IPS-11a (cell line): Measurements from ENCODE around the gene HNRNPLL.
"Not testable (repeated sequence)": the region's sequence is repeated elsewhere in the genome, so short reads cannot be mapped to it uniquely, and the experiment has no call there.

ENCODE experiments used
- H3K4me3 ChIP-seq: one replicate; pipeline ENCODE4 v1.5.1; 2013; ENCODE audit warnings: low read depth, low read length, control low read depth

Gene HNRNPLL

DNA sequence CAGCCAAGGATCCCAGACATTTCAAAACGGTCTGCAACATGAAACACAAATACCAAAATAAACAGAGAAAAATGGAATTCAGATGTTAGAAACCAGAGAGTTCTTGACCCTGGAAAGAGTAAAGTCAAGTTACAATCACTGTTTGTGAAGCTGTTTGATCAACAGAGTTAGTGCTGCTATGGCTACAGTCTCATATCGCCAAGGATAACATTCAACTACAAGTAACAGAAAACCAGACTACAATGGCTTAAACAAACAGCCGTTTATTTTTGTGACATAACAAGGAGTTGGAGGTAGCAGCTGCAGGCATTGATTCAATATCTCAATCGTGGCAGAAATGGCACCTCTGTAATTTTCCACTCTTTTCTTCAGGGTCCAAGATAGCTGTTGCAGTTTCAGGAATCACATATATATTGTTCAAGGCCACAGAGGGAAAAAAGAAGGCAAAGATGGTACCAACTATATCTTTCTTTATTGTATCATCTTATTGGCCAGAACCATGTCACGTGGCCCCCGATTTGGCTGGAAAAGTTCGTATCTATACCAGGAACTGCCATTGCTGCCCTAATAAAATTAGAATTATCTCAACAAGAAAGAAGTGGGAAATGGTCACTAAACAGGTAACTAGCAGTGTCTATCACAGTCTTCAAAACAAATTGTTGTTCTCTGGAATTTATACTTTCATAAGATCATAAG lies 17.7 kb upstream of the HNRNPLL start:
- H3K4me3 ChIP-seq = no peak overlapping the region

DNA sequence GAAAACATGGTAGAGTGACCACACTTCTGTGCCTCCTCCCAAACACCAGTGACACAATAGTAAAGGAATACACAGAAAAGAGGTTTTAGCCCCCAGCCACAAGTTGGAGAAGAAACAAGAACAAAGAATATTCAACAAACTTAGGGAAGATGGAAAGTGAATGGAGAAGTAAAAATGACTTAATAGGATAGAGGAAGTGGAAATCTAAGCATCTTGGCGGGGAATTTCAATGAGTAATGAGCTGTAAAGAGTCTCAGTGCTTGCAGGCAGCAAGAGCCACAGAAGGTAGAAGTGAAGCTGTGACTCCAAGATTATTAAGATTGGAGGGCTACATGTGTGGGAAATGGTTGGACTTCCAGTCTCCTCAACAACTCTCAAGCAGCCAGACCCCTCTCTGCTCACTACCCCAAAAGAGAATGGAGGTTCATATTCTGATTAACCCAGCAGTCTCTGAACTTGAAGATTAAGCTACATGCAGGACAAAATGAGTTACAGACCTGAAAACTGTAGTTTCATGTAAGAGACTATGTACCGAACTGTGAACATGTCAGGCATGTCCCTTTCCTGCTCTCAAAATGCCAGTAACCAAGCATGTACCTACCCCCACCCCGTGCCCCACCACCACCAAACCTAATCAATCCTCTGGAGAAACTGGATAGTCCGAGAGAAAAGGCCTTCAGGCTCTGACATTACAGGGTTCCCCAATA lies 16.9 kb upstream of the HNRNPLL start:
- H3K4me3 ChIP-seq = no peak overlapping the region

DNA sequence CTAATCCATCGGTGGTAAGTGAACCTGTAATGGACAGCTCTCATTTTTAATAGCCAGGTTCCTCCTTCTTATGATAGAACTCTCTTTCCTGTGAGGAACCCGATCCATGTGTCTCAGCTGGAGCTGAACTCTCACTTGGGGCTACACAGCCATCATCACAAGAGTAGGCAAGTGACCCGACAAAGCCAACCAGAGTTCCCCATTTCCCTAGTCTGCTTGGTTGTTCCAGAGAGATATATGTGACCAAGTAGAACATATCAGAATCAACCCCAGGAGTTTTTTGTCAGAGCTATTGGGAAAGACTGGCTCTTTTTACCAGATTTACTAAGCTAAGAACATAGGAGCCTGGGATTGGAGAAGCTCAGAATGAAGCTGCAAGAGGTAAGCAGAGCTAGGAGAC lies 14.6 kb upstream of the HNRNPLL start:
- H3K4me3 ChIP-seq = no peak overlapping the region

DNA sequence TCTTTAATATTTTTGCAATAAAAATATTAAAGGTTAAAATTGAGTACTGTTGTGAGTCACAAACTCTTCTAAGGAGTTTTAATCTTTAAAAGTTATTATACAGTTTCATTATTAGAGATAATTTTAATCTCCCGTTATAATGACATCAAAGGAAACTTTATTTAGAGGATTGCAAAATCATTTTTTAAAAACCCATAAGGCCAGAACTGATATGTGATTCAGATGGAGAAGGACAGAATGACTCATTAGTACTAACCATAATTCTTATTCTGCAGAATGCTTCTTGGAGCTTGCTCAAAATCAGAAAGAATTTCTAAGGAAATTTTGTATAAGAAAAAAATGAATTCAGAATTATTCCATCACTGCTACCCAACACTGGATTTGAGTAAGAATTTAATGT lies 12.5 kb upstream of the HNRNPLL start:
- H3K4me3 ChIP-seq = no peak overlapping the region

DNA sequence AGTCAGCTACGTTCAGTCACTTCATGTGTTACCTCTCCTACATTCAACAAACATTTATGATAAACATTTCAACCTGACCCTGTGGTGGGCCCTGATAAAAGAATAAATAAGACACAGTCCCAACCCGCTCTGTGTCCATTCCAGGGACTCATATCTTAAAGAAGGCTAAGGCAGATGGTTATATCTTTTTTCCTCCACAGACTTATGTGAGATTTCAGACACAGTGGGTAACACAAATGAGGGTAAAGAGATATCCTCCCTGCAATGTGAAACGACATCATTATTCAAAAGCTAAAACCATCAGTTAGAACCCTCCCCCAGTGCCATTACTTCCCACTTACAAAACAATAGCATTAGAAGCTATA lies 11.1 kb upstream of the HNRNPLL start:
- H3K4me3 ChIP-seq = no peak overlapping the region

DNA sequence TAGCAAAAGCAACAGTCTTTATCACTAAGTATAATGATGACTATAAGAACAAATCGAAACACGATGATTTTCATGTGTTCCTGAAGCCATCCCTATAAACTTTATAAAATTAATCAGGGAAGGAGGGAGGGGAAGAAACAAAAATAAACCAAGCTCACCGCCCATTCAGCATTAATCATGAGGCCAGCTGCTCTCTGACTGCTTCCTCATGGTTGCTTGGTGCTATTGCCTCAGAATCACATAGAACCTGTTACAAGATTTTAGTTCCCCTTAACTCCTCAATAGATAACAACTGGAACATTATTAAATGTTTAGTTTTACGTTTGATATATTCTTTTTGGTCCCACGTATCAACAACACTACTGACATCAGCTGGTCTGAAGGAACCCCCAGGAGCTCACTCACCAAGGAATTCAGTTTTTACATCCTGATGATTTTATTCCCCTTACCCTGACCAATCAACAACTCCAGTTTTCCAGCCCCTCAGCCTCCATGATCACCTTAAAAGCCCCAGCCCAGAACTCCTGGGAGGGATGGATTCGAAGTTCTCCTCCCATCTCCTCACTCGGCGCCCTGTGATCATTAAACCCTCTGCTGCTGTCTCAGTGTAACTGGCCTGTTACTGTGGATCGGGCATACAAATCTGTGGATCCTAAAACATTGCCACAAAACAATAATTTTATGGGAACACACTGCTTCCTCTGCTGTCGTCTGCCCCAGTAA lies 10.6 kb upstream of the HNRNPLL start:
- H3K4me3 ChIP-seq = no peak overlapping the region

DNA sequence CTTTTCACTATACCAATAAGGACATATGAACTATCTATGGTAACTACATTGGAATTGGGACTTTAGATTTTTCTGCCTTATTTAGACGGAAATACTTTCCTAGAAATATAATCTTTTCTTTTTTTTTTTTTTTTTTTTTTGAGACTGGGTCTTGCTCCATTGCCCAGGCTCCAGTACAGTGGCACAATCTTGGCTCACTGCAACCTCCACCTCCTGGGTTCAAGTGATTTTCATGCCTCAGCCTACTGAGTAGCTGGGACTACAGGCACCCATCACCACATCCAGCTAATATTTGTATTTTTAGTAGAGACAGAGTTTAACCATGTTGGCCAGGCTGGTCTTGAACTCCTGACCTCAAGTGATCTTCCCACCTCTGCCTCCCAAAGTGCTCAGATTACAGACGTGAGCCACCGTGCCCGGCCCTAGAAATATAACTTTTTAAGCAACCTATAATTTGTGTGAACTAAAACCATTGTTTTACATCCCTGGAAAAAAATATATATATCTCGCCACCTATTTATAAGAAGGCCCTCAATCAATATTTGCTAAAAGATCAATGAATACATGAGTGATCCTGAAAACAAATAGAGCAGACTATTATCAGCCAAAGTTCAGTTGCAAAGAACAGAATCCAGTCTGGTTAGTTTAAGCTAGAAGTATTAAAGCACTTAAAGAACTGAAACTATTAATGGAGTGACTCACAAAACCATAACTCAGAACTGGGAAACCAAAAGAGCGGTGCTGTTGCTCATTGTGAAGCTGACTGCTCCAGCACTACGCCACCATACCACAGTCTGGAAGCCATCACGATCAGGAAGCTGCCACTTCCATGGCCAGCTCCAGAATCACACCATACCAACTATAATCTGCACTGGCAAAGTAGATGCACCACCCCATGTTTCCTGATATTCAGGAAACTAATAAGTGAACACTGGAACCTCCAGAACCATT lies 8.4 kb upstream of the HNRNPLL start:
- H3K4me3 ChIP-seq = no peak overlapping the region

DNA sequence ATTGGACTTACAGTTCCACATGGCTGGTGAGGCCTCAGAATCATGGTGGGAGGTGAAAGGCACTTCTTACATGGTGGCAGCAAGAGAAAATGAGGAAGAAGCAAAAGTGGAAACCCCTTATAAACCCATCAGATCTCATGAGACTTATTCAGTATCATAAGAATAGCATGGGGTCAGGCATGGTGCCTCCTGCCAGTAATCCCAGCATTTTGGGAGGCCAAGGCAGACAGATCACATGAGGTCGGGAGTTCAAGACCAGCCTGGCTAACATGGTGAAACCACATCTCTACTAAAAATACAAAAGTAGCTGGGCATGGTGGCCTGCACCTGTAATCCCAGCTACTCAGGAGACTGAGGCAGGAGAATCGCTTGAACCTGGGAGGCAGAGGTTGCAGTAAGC lies 6.5 kb upstream of the HNRNPLL start:
- H3K4me3 ChIP-seq = not testable (repeated sequence)

DNA sequence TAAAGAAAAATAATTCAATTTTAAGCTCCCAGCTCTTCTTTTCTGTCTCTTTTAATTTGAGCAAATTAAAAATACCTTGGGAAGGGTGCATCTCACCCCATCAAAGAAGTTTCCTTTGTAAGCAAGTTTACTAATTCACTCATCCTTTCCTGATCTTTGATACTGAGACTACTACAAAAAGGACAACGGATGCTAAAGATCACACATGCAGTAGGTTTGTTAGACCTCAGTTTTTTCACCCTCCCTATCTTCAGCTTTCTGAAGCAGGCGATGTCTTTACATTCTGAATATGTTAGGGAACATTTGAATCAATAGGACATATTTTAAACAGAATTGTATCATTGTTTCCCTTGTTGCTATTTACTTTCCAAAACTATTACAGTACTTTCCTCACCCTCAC lies 6.0 kb upstream of the HNRNPLL start:
- no peak overlapping the region for H3K4me3 ChIP-seq

DNA sequence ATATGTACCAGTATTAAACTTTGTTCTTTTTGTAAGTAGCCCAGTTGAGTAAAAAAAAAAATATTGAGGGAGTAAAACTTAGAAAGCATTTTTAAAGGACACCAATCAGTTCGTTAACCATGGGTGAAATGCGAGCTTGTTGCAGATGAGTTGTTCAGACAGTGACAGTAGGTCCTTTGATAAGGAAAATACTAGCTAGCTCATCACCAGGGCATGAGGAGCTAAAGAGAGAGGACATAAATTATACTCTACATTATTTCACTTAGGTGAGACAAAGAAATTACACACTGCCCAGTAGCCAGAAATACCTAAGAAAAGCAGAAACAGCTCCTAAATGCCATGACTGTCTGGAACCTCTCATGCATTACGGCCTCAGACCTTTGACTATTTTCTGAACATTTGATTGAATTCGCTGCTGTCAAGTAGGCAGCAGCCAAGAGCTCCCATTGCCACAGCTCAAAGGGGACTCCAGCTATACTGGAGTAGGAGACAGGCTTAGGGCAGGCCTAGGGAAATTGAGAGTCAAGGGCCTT lies 2.6 kb upstream of the HNRNPLL start:
- no peak overlapping the region for H3K4me3 ChIP-seq

DNA sequence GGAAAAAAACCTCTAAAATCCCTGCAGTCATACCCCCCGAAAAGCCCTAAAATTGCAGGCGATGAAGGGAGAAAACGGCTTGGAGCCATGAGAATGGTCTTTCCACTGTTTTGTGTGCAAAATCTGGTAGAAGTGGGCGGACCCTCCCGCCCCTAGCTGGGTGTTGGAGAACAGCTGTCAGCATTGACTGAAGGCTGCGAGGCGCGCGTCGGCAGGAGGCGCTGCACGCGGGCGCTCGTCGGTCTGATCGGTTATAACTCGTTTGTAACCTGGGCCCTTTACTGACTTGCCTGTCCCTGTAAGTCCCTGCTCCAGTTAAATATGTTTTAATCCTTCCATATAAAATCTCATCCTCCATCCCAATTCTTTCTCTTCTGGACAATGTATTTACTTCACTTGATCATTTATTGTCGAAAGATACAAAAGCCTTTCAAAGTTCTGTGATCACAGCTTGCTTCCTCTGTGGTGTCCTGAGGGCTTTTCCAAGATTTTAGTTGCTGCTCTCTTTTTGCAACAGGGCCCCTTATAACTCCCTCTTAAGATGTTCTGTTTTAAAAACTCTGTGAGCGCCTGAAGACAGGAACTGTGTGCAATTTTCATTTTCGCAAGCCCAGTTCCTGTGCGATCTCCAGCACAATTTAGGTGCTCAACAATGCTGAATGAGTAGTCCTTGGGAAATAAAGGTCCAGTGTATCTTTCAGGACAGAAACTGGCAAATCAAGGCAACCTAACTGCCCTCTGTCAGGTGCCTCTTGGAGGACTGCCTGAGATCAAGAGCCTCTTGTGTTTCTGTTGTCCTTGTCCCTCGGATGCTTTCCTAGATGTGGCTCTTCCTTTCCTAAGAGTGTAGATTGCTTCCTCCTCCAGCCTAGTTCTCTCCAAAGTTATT lies 918 bp upstream of the HNRNPLL start:
- peak overlapping the region; percentile 70 for H3K4me3 ChIP-seq

DNA sequence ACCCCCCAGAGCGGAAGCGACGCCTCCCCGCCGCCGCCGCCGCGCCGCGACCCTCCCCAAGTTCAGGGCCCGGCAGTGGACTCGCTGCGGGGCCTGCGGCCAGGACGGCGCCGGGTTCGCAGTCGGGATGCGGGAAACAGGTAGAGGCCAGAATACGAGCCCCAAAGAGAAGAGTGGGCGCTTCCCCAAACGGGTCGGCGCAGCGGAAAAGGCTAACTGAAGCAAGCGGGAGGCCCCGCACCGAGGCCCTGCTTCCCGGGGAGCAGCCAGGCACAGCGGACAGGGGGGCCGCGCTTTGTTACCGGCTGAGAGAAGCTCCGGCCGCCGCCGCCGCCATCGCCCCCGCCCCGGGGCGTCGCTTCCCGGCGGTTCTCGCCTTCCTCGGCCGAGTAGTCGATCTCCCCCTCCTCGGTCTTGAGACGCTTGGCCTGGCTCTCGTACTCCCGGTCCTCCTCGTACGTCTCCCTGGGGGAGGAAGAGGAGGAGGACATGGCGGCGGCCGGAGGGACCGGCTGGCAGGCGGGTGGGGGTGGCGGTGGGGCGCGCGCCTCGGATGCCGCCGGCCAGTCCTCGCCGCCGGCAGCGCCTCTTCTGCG lies 494 bp downstream of the HNRNPLL start:
- H3K4me3 ChIP-seq = peak overlapping the region; percentile 81

DNA sequence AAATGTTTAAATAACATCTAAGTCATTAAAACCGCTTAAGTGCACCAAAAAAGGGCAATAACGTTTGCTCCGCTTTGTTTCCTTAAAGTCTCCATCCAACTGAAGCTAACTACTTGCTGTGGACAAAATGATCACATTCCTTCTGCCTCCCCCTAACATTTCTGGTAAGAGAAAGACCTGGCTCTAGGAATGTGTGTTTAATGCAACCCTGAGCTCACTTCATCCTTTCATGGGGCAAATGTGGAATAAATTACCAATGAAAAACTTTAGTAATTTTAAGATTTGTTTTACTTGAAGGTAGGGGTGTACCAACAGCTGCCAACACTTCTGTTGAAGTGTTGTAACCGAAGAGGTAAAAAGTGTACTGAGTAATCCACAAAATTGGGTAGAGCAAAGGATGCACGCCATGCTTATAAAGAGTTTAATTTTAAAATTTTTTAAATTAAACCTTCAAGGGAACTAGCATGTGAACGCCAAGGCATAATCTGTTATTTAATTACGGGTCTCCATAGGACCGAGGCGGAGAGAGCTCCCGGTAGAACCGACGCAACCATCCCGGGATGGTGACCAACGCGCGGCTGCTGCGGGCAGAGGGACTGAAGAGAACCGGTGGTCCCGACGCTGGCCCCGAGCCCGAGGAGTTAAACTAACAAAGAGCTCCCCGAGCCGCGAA lies 1.1 kb downstream of the HNRNPLL start:
- peak overlapping the region; percentile 81 for H3K4me3 ChIP-seq

DNA sequence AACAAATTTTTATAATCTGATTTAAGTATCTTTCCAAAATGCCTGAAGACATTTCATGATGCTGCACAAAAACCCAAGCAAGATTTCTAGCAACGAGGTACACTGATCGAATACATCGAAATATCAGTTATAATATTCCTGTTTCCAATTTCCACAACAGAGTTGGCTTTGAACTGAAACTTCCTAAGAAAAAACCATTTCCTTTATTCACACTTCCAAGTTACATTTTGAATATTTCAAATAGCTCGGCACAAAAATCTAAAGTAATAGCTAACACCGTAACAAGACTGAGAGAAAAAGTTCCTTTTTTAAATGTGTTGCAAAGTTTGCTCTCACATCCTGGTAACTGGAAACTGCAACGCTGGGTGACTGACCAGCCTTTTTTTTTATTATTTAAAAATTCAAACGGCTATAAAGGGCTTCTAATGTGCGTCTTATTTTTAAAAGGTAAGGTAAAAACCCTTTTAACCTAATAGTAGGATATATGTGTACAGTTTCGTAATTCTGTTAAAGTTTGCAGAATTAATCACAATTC lies 1.7 kb downstream of the HNRNPLL start:
- peak overlapping the region; percentile 81 for H3K4me3 ChIP-seq

DNA sequence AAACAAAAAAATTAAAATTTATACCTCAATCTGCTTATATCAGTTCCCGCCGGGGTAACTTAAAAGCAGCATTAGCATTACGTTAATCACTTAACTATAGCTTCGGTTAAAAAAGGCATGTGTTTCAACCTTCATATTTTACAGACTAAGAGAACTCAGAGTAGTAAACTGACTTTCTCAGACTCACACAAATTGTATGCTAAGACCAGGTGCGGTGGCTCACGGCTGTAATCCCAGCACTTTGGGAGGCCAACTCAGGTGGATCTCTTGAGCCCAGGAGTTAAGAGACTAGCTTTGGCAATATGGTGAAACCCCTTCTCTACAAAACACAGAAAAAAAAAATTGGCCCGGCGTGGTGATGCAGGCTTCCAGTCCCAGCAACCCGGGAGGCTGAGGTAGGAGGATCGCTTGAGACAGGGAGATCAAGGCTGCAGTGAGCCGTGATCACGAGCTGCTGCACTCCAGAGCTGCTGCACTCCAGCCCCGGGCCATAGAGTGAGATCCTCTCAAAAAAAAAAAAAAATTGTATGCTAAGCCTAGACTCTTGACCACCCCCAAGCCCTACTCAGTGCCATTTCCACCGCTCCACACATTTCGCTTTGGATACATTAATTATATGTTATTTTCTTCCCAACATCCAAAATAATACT lies 2.4 kb downstream of the HNRNPLL start:
- peak overlapping the region; percentile 81 for H3K4me3 ChIP-seq

DNA sequence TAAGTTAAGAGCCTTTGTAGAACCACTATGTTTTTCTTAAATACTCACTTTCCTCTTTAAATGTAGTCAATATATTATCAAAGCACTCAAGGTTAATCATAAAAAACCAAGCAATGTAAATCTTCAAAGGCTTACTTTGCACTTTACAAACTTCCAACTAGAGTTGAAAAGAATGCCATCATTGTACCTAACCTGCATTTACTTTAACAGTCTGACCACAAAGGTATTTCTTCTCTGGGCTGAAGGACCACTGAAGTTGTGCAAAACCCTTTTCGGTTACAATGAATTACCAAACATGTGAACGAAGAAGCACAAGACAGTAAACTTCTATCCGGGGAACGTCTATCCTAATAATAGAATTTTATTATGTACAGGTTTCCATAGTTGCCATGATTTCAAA lies 3.0 kb downstream of the HNRNPLL start:
- H3K4me3 ChIP-seq = no peak overlapping the region

DNA sequence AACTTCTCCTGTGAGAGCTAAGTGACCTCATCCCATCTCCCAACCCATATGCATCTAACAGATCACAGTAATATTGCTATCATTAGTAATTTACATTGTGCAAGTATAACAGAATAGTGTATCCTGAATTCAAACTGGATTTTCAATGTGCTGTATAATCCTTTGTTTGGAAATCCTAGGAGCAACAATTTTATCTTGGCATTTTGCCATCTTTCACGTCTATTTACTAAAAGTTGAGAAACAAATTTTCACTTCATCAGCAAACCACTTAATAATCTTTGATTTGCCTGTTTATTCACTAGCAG lies 3.8 kb downstream of the HNRNPLL start:
- no peak overlapping the region for H3K4me3 ChIP-seq
